Adrenal gland (tissue), 12 donors: ENCODE measurements around the gene HRC. TPM values are rescaled to one million over a fixed set of nuclear protein-coding genes. Genes with fewer than 3 reads are reported as not detected.
A peak's percentile ranks its signal among the peaks of the same experiment; 100 is the strongest.

Experiments
- DNase-seq, 7 donors: peaks; one replicate each; pipeline ENCODE4 v3.0.0-alpha.2; 2019 to 2020
- H3K27ac ChIP-seq, 5 donors: fragments of 200-600 bp; sonication (generic) in 4 of 5; 1 replicate in 3 of 5; 2 replicates in 2 of 5; pipeline versions ENCODE4 v1.5.1 to v1.8.0; 2016 to 2020; ENCODE audit warnings: mild to moderate bottlenecking in 1 of 5
- H3K27me3 ChIP-seq: fragments of 200-600 bp; 2 replicates; pipeline ENCODE4 v1.8.0; 2021
- H3K36me3 ChIP-seq, 2 donors: fragments of 200-600 bp; replicated peaks in 1 of 2; 1 replicate in 1 of 2; 2 replicates in 1 of 2; pipeline versions ENCODE4 v1.5.1 to v1.8.0; 2018 to 2022
- H3K4me1 ChIP-seq, 2 donors: fragments of 200-600 bp; replicated peaks in 1 of 2; 1 replicate in 1 of 2; 2 replicates in 1 of 2; pipeline versions ENCODE4 v1.5.1 to v1.8.0; 2018 to 2021
- H3K4me3 ChIP-seq, 4 donors: fragments of 200-600 bp; sonication (generic) in 3 of 4; one replicate each; pipeline ENCODE4 v1.5.1; 2016 to 2018
- H3K9me3 ChIP-seq, 3 donors: fragments of 200-600 bp; sonication (generic) in 1 of 3; replicated peaks in 1 of 3; 1 replicate in 2 of 3; 2 replicates in 1 of 3; pipeline versions ENCODE4 v1.5.1 to v1.8.0; 2016 to 2021
- POLR2A ChIP-seq, 2 donors: fragments of 450-650 bp; IDR thresholded peaks; one replicate each; pipeline ENCODE4 v1.6.1; 2017; ENCODE audit warnings: antibody characterized with exemption in 2 of 2, mild to moderate bottlenecking in 2 of 2, moderate library complexity in 1 of 2
- WGBS, 4 donors: extraction: QIAGEN DNeasy Blood & Tissue Kit in 2 of 4; methylation state at CpG; one replicate each; pipeline versions ENCODE4 v1.1.5 to v1.1.7; 2013 to 2017; 5-methylcytosine and 5-hydroxymethylcytosine counted together
- intact Hi-C, 2 donors: fragments of 100-400 bp; cut with DNase I; formaldehyde crosslinking; loops; one replicate each; pipeline versions ENCODE4 v1.14.1 to v1.15.0; 2022 to 2023
- polyA plus RNA-seq, 3 donors: library from polyadenylated mRNA; stranded (reverse); fragments of 200-250 nt in 2 of 3; fragments of 350-450 nt in 1 of 3; fragmentation: Illumina TruSeq in 1 of 3; extraction: RNeasy Lipid Tissue Mini Kit (QIAGEN cat#74804) in 1 of 3; gene quantifications; one replicate each; pipeline ENCODE4 v1.2.3, GENCODE V29; 2013 to 2014
- total RNA-seq, 9 donors: library from RNA; depleted of rRNA in 4 of 9; stranded (reverse); fragments of >200 nt in 4 of 9; fragments of 120-200 nt in 1 of 9; fragmentation: NEBNext Ultra II Directional in 1 of 9; extraction: Animal tissue kit (Norgen Biotek cat#: 25700) in 1 of 9; gene quantifications; one replicate each; pipeline versions ENCODE4 v1.1.0 to v1.2.4, GENCODE V29; 2013 to 2023
- TF ChIP-seq, protein P1 (sequence below), 6 experiments: fragments of 450-650 bp in 4 of 6; fragments of 200-600 bp in 2 of 6; sonication (generic) in 1 of 6; IDR thresholded peaks; 1 replicate in 5 of 6; 2 replicates in 1 of 6; pipeline versions ENCODE4 v1.5.1 to v1.8.0; 2016 to 2021; ENCODE audit warnings: antibody characterized with exemption in 6 of 6, mild to moderate bottlenecking in 2 of 6, moderate library complexity in 1 of 6
- donor health status: healthy with polysubstance abuse.
- donor health status: Bipolar disorder and iron deficiency.
- donor health status: DM: yes; HTN: yes; CAD: no.
- donor health status: DM: no; HTN: no; CAD: no.
- donor health status: DM: no; HTN: no; CAD: no.
- donor health status: DM: yes; HTN: yes; CAD: no.

HRC gene
- total and polyA plus RNA-seq, 12 donors: 0.77 to 28.4 (median 2.5) TPM

DNA sequence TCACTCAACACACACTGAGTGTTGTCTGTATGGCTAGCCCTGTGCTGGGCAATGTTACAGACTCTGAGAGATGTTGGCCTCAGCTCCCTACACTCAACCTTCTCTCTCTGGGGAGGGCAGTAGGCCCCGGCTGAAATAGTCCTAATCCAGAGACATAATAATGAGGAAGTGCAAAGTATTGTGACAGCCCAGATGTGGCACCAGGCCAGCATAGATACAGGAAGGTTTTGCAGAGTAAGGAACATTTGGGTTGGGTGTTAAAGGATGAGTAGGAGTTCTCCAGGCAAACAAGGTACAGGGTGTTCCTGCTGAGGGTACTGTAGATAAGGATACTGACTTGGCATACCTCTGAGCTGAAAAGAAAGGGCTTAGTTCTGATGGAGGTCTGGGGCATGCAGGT is 38.7 kb downstream of the HRC start:
- peak in 4 of 7 donors; percentile 54 to 79 (median 60) for DNase-seq
- Histone ChIP-seq H3K4me3 (no peak overlapping the region), H3K36me3 (no peaks in the 10 kb centered on the region), H3K4me1 (peaks cover 24 to 33% of the 10 kb centered on the region in 2 donors), H3K9me3 (no peaks in the 10 kb centered on the region), H3K27me3 (no peaks in the 10 kb centered on the region), H3K27ac (no peak overlapping the region)
- TF ChIP-seq, protein P1, sequence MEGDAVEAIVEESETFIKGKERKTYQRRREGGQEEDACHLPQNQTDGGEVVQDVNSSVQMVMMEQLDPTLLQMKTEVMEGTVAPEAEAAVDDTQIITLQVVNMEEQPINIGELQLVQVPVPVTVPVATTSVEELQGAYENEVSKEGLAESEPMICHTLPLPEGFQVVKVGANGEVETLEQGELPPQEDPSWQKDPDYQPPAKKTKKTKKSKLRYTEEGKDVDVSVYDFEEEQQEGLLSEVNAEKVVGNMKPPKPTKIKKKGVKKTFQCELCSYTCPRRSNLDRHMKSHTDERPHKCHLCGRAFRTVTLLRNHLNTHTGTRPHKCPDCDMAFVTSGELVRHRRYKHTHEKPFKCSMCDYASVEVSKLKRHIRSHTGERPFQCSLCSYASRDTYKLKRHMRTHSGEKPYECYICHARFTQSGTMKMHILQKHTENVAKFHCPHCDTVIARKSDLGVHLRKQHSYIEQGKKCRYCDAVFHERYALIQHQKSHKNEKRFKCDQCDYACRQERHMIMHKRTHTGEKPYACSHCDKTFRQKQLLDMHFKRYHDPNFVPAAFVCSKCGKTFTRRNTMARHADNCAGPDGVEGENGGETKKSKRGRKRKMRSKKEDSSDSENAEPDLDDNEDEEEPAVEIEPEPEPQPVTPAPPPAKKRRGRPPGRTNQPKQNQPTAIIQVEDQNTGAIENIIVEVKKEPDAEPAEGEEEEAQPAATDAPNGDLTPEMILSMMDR (IDR thresholded peaks at IDR 0.05): no peak
- TF ChIP-seq POLR2A (IDR thresholded peaks at IDR 0.05): no peak
- intact Hi-C loops: no loop called here
- 29 to 67% (median 56%) methylated on average over 1 of the region's 1 CpG for WGBS, 4 donors

DNA sequence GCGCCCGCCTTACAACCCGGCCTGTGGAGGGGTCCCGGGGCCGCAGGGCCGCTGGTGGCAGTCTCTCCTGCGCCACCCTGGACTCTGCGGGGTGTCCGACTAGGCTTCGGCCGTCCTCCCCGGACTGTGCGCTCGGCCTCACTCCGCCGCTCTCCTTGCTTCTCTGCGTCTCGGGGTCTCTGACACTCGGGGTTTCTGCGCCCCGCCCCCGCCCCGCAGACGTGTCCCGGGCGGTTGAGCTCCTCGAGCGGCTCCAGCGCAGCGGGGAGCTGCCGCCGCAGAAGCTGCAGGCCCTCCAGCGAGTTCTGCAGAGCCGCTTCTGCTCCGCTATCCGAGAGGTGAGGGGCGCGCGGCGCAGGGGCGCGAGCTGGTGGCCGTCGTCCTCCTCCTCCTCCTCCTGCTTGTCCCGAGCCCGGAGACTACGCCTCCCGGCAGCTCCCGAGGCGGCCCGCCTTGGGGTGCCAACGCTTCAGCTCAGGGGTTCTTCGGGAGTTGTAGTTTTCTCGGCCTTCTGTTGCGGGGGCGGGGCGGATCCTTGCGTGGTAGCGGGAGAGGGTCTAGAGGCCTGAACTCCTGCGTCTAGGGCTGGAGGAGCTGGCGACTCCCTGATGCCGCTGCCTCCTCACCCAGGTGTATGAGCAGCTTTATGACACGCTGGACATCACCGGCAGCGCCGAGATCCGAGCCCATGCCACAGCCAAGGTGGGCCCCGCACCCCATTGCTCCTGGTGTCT is 40.4 kb downstream of the HRC start:
- no peaks in the 10 kb centered on the region for H3K27me3 ChIP-seq
- intact Hi-C loops: no loop called here
- no peaks in the 10 kb centered on the region for H3K36me3 ChIP-seq
- 8 to 83% (median 42%) methylated on average over 6 to 68 of the region's 68 CpGs for WGBS, 4 donors
- peak in 1 of 2 donors; percentile 10 for TF ChIP-seq POLR2A (IDR thresholded peaks at IDR 0.05)
- TF ChIP-seq, protein P1 (IDR thresholded peaks at IDR 0.05): no peak
- H3K9me3 ChIP-seq: no peaks in the 10 kb centered on the region
- DNase-seq: peak; percentile 58 to 82 (median 63)
- H3K4me3 ChIP-seq: peak overlapping the region in 3 of 4 donors; percentile 59 to 98 (median 74)
- peaks cover 23 to 38% of the 10 kb centered on the region in 2 donors for H3K4me1 ChIP-seq
- peak overlapping the region in 4 of 5 donors; percentile 45 to 85 (median 72) for H3K27ac ChIP-seq

DNA sequence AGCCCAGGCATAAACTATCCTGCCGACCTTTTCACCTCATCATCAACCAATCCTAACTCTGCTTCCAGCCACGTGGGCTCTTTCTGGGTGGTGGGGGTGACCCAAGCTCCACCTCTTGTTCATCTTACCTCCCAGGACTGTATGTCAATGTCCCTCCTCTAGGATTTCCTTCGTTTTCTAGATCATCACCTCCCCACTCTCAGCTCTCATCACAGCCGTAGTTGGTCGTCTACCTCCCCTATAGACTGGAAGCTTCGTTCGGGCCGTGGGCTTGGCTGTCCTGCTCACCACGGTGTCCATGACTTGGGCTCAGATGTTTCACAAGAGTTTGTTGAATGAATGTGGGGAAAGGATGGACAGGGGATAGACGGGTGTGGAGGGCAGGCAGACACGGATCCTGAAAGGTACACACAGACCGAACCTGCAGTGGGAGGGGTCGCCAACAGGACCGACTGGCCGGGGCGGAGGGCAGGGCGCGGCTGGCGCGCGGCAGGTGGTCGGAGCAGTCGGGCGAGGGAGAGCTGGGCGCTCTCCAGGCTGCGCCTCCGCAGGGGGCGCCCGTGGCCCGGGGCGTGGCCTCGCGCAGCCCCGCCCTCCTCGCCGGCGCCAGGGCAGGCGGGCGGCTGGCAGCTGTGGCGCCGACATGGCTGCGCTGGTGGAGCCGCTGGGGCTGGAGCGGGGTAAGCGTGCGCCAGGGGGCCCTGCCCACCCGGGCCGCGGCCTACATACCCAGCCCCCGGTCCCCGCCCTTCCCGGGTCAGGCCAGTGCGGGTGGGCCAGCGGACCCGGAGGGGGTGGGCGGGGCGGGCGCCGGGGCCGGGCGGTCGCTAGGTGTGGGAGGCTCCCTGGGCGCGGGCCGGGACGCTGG is 41.2 kb downstream of the HRC start, which contains the start of gene LIN7B:
LIN7B (plus strand) TSS at position 609 of the 868 bp plus-strand sequence; CDS start at position 644, 35 bp downstream.
- intact Hi-C loops: no loop called here
- Histone ChIP-seq H3K9me3 (no peaks in the 10 kb centered on the region), H3K4me3 (peak within 1 kb of the TSS in 3 of 4 donors; percentile 59 to 98 (median 74)), H3K27ac (peak within 1 kb of the TSS in 4 of 5 donors; percentile 45 to 85 (median 72)), H3K36me3 (peaks cover 0 to 4% of the 10 kb centered on the region in 2 donors), H3K27me3 (no peaks in the 10 kb centered on the region), H3K4me1 (peaks cover 16 to 32% of the 10 kb centered on the region in 2 donors)
- TF ChIP-seq POLR2A (IDR thresholded peaks at IDR 0.05): no peak
- TF ChIP-seq, protein P1 (IDR thresholded peaks at IDR 0.05): peak in 4 of 6 experiments; percentile 31 to 60 (median 48)
- DNase-seq: peak in 6 of 7 donors; percentile 50 to 69 (median 58)
- 1 to 3% (median 1%) methylated on average over 9 to 66 of the region's 66 CpGs for WGBS, 4 donors
